SK-N-SH (cell line): Measurements from ENCODE around the gene RBM38.

Experiments used
- CTCF ChIP-seq: fragments of 200-600 bp; sonication (generic); IDR thresholded peaks from 2 replicates; pipeline ENCODE4 v1.6.1; 2017; ENCODE audit warnings: antibody characterized with exemption, mild to moderate bottlenecking, moderate library complexity
- FOXM1 ChIP-seq: IDR thresholded peaks from 2 replicates; pipeline ENCODE4 v1.4.0; 2012; ENCODE audit warnings: low read depth, mild to moderate bottlenecking
- GABPA ChIP-seq: IDR thresholded peaks from 2 replicates; pipeline ENCODE4 v1.4.0; 2012; ENCODE audit warnings: low read depth, mild to moderate bottlenecking
- JUND ChIP-seq: IDR thresholded peaks from 2 replicates; pipeline ENCODE4 v1.4.0; 2012
- POLR2AphosphoS5 ChIP-seq: IDR thresholded peaks from 2 replicates; pipeline ENCODE4 v1.6.1; 2012; ENCODE audit warnings: low read depth, low read length
- RFX5 ChIP-seq: IDR thresholded peaks from 2 replicates; pipeline ENCODE4 v1.6.1; 2012; ENCODE audit warnings: mild to moderate bottlenecking, improper control_type of control experiment, low read length
- SIN3A ChIP-seq: IDR thresholded peaks from 2 replicates; pipeline ENCODE4 v1.6.1; 2012; ENCODE audit warnings: low read depth, mild to moderate bottlenecking, low read length, moderate library complexity, borderline replicate concordance
- TAF1 ChIP-seq: IDR thresholded peaks from 2 replicates; pipeline ENCODE4 v1.6.1; 2012; ENCODE audit warnings: low read depth, mild to moderate bottlenecking, low read length, moderate library complexity, borderline replicate concordance

GRCh38 chr20:57429159-57429496, 37.9 kb downstream of the RBM38 start:
- TF ChIP-seq SIN3A (no peak), RFX5 (no peak), TAF1 (no peak), CTCF (no peak), GABPA (no peak), JUND (no peak), FOXM1 (no peak), POLR2AphosphoS5 (no peak)
